ENCODE measurements around the gene SNN. TPM values are rescaled to one million over a fixed set of nuclear protein-coding genes. Genes with fewer than 3 reads are reported as not detected.

The SNN gene
- total RNA-seq, 8 experiments from 2014 or later, result 3.4 to 99.4 (median 35.5) TPM

GRCh38 chr16:11725457-11725856 lies 57.2 kb downstream of the SNN start:
- ATAC-seq (replicated peaks in 6 of 8), result no peak
- Histone ChIP-seq H3K27ac (no peak overlapping the region), H3K4me3 (no peak overlapping the region), H3K4me1 (replicated peaks in 1 of 2) (no peaks in the 10 kb centered on the region)
- in situ Hi-C loops (cut with MboI; ENCODE audit: low pct_unique_long_range_greater_than_20kb in 2 of 9, low sequenced_read_pairs in 9 of 9, unreplicated experiment in 9 of 9), result no loop called here
- WGBS, 10 experiments, result 83 to 100% (median 94%) methylated on average over 1 of the region's 1 CpG; no CpG with 5 or more reads in 4 of the 10 experiments

GRCh38 chr16:11726008-11726407 lies 57.8 kb downstream of the SNN start:
- 90 to 100% (median 99%) methylated on average over 1 to 7 of the region's 8 CpGs; no CpG with 5 or more reads in 2 of the 10 experiments for WGBS, 10 experiments
- no peak for ATAC-seq (replicated peaks in 6 of 8)
- no peak overlapping the region for H3K4me3 ChIP-seq
- no peak overlapping the region for H3K27ac ChIP-seq
- H3K4me1 ChIP-seq (replicated peaks in 1 of 2), result peaks cover 0 to 2% of the 10 kb centered on the region in 2 donors
- in situ Hi-C loops (cut with MboI; ENCODE audit: low pct_unique_long_range_greater_than_20kb in 2 of 9, low sequenced_read_pairs in 9 of 9, unreplicated experiment in 9 of 9), result no loop called here

GRCh38 chr16:11727796-11728543 lies 59.7 kb downstream of the SNN start:
- in situ Hi-C loops (cut with MboI; ENCODE audit: low pct_unique_long_range_greater_than_20kb in 2 of 9, low sequenced_read_pairs in 9 of 9, unreplicated experiment in 9 of 9), result no loop called here
- 77 to 100% (median 83%) methylated on average over 1 to 4 of the region's 4 CpGs; no CpG with 5 or more reads in 3 of the 10 experiments for WGBS, 10 experiments
- Histone ChIP-seq H3K4me1 (replicated peaks in 1 of 2) (peaks cover 0 to 9% of the 10 kb centered on the region in 2 donors), H3K27ac (no peak overlapping the region), H3K4me3 (no peak overlapping the region)
- no peak for ATAC-seq (replicated peaks in 6 of 8)

Other genes with a start within 250 kb of the SNN start
- gene LITAF, start 81.5 kb upstream of the SNN start, total RNA-seq, result 10 to 100 TPM; 11.0 to 73.6 (median 27.5) TPM
- 10 to 100 TPM; 10.6 to 30.5 (median 20.3) TPM for gene TXNDC11, start 74.4 kb downstream of the SNN start, total RNA-seq
- 10 to 100 TPM; 23.0 to 82.7 (median 39.3) TPM for gene ZC3H7A, start 128.8 kb downstream of the SNN start, total RNA-seq
- 100 to 1,000 TPM in 6 of 8 experiments, 10 to 100 TPM in 2; 89.3 to 243 (median 124) TPM for gene RSL1D1, start 183.1 kb downstream of the SNN start, total RNA-seq
- 100 to 1,000 TPM in 2 of 8 experiments, 10 to 100 TPM in 6; 37.9 to 157 (median 78.0) TPM for gene GSPT1, start 247.5 kb downstream of the SNN start, total RNA-seq